HG03060 (cell line): ENCODE results near the gene ZNF709.
"Not testable (repeated sequence)": the region's sequence is repeated elsewhere in the genome, so short reads cannot be mapped to it uniquely, and the experiment has no call there.

ENCODE experiments used
- ATAC-seq: cut with Tn5 transposase; IDR thresholded peaks from one replicate; pipeline ENCODE4 v1.9.1; 2021; ENCODE audit warnings: low read depth, moderate number of reproducible peaks; ENCODE audit not compliant: unreplicated experiment

ZNF709 gene

GRCh38 chr19:12464139-12464538 lies 20.5 kb downstream of the ZNF709 start:
- ATAC-seq: not testable (repeated sequence)

- no peak for ATAC-seq
These were observed 31.1 kb downstream of the ZNF709 start for GRCh38 chr19:12453495-12453894.

GRCh38 chr19:12450844-12451243 lies 33.8 kb downstream of the ZNF709 start:
- no peak for ATAC-seq

- ATAC-seq: no peak
These were observed 35.8 kb downstream of the ZNF709 start for GRCh38 chr19:12448808-12449207.

- ATAC-seq: peak; percentile 84
These were observed 43.9 kb downstream of the ZNF709 start, which contains the start of gene ZNF443 for GRCh38 chr19:12440541-12441316. ZNF443 (minus strand) TSS chr19:12441021; CDS start chr19:12440914, 107 bp downstream.

GRCh38 chr19:12439686-12440540 lies 44.7 kb downstream of the ZNF709 start:
- ATAC-seq: peak; percentile 19

GRCh38 chr19:12430726-12431299 lies 53.8 kb downstream of the ZNF709 start:
- not testable (repeated sequence) for ATAC-seq

- no peak for ATAC-seq
These were observed 58.7 kb downstream of the ZNF709 start for GRCh38 chr19:12425888-12426274.

- ATAC-seq: no peak
These were observed 59.3 kb downstream of the ZNF709 start for GRCh38 chr19:12425236-12425887.

- ATAC-seq: not testable (repeated sequence)
These were observed 67.3 kb downstream of the ZNF709 start for GRCh38 chr19:12417273-12417672.

GRCh38 chr19:12411893-12412292 lies 72.7 kb downstream of the ZNF709 start:
- ATAC-seq: no peak
